Keratinocyte (primary cell): ENCODE measurements around the gene UBASH3B. TPM values are rescaled to one million over a fixed set of nuclear protein-coding genes. Genes with fewer than 3 reads are reported as not detected.

Experiments used
- DNase-seq: peaks from one replicate; pipeline ENCODE4 v3.0.0-alpha.2; 2011; ENCODE audit warnings: low read depth, missing footprints, low spot score
- FAIRE-seq: peaks from 2 replicates; lab custom pipeline; 2011; peaks lifted over from hg19 to GRCh38; lab: Jason Lieb, UNC
- H2AFZ ChIP-seq: 2 replicates; pipeline ENCODE4 v1.6.0; 2012; ENCODE audit warnings: low read length, control low read depth, inconsistent platforms; ENCODE audit not compliant: control insufficient read depth
- H3K27ac ChIP-seq: 2 replicates; pipeline ENCODE4 v1.5.1; 2011; ENCODE audit warnings: low read length; ENCODE audit not compliant: control insufficient read depth, insufficient read depth
- H3K27me3 ChIP-seq: 3 replicates; pipeline ENCODE4 v1.6.0; 2011; ENCODE audit warnings: low read length; ENCODE audit not compliant: control insufficient read depth, insufficient read depth; ENCODE audit errors: extremely low read depth
- H3K36me3 ChIP-seq, 2 experiments: 2 replicates in 1 of 2; 3 replicates in 1 of 2; pipeline ENCODE4 v1.5.1; 2011; ENCODE audit warnings: low read length in 2 of 2, mild to moderate bottlenecking in 1 of 2; ENCODE audit not compliant: control insufficient read depth in 2 of 2, insufficient read depth in 2 of 2; ENCODE audit errors: extremely low read depth in 1 of 2
- H3K4me1 ChIP-seq: 3 replicates; pipeline ENCODE4 v1.5.1; 2011; ENCODE audit warnings: low read length; ENCODE audit not compliant: control insufficient read depth, insufficient read depth; ENCODE audit errors: extremely low read depth
- H3K4me2 ChIP-seq: 3 replicates; pipeline ENCODE4 v1.6.0; 2011; ENCODE audit warnings: low read depth, low read length; ENCODE audit not compliant: control insufficient read depth, insufficient read depth; ENCODE audit errors: extremely low read depth
- H3K4me3 ChIP-seq, 3 experiments: fragments of 200-600 bp in 1 of 3; sonication (generic) in 1 of 3; 2 replicates in 2 of 3; 3 replicates in 1 of 3; pipeline ENCODE4 v1.5.1; 2011 to 2016; ENCODE audit warnings: low read length in 3 of 3, mild to moderate bottlenecking in 3 of 3, control low read depth in 2 of 3, inconsistent platforms in 1 of 3, low read depth in 1 of 3, mixed read lengths in 1 of 3, mixed run types in 1 of 3, moderate library complexity in 1 of 3; ENCODE audit not compliant: control insufficient read depth in 2 of 3, insufficient read depth in 2 of 3; ENCODE audit errors: extremely low read depth in 1 of 3
- H3K79me2 ChIP-seq: 2 replicates; pipeline ENCODE4 v1.6.0; 2012; ENCODE audit warnings: low read length; ENCODE audit not compliant: control insufficient read depth, insufficient read depth
- H3K9ac ChIP-seq: 3 replicates; pipeline ENCODE4 v1.6.0; 2011; ENCODE audit warnings: low read length; ENCODE audit not compliant: control insufficient read depth, insufficient read depth; ENCODE audit errors: extremely low read depth
- H3K9me1 ChIP-seq: 3 replicates; pipeline ENCODE4 v1.6.0; 2011; ENCODE audit warnings: low read length; ENCODE audit not compliant: control insufficient read depth, insufficient read depth; ENCODE audit errors: extremely low read depth
- H3K9me3 ChIP-seq: 2 replicates; pipeline ENCODE4 v1.5.1; 2012; ENCODE audit warnings: low read depth, low read length; ENCODE audit not compliant: control insufficient read depth
- H4K20me1 ChIP-seq: 3 replicates; pipeline ENCODE4 v1.6.0; 2011; ENCODE audit warnings: low read length; ENCODE audit not compliant: control insufficient read depth, insufficient read depth; ENCODE audit errors: extremely low read depth
- CTCF ChIP-seq, 3 experiments: IDR thresholded peaks in 1 of 3; conservative IDR thresholded peaks in 1 of 3; optimal IDR thresholded peaks in 1 of 3; 2 replicates in 2 of 3; 3 replicates in 1 of 3; pipeline versions ENCODE3 to v1.5.1; 2011; ENCODE audit warnings: low read length in 3 of 3, mild to moderate bottlenecking in 3 of 3, moderate library complexity in 2 of 3, control low read depth in 1 of 3, inconsistent platforms in 1 of 3; ENCODE audit not compliant: insufficient read depth in 2 of 3; ENCODE audit errors: extremely low read depth in 1 of 3
- EZH2 ChIP-seq: IDR thresholded peaks from one replicate; pipeline ENCODE4 v1.6.1; 2012; ENCODE audit warnings: inconsistent platforms, mild to moderate bottlenecking, low read length, moderate library complexity
- dilution Hi-C: fragments of 300-500 bp; cut with MboI; formaldehyde crosslinking; loops from one replicate; pipeline ENCODE4 v1.7.0; 2020; ENCODE audit warnings: low sequenced_read_pairs; ENCODE audit not compliant: extremely low pct_ligation_motif_present
- polyA plus RNA-seq, 5 experiments: library from polyadenylated mRNA; depleted of rRNA in 3 of 5; stranded (reverse) in 3 of 5; stranded (forward) in 1 of 5; unstranded in 1 of 5; fragments of >200 nt; gene quantifications; 1 replicate in 1 of 5; 2 replicates in 3 of 5; 3 replicates in 1 of 5; pipeline versions ENCODE4 v1.2.1 to v1.2.3, GENCODE V29; 2011 to 2012; ENCODE audit warnings: missing spikeins in 2 of 5, low read depth in 1 of 5, low replicate concordance in 1 of 5

The UBASH3B gene
- polyA plus RNA-seq, 1 donor (not counting 4 experiments of a cell fraction or from before 2014, with no cell fraction given): 25.0 TPM

GRCh38 chr11:122714484-122714883 is 59.0 kb downstream of the UBASH3B start:
- TF ChIP-seq EZH2: no peak
- no peak for TF ChIP-seq CTCF (optimal IDR thresholded peaks at IDR 0.05 in 1 of 3, IDR thresholded peaks at IDR 0.05 in 1 of 3, conservative IDR thresholded peaks at IDR 0.05 in 1 of 3; ENCODE audit: extremely low read depth in 1 of 3, insufficient read depth in 2 of 3, low read length in 3 of 3)
- Histone ChIP-seq H3K79me2 (peaks cover 40% of the 10 kb centered on the region), H3K4me1 (peaks cover 30% of the 10 kb centered on the region), H3K9me3 (no peaks in the 10 kb centered on the region), H2AFZ (no peak overlapping the region), H3K9ac (no peak overlapping the region), H3K36me3 (peaks cover 8% of the 10 kb centered on the region in 2 experiments), H4K20me1 (no peaks in the 10 kb centered on the region), H3K4me3 (no peak overlapping the region), H3K27ac (no peak overlapping the region), H3K27me3 (no peaks in the 10 kb centered on the region), H3K4me2 (no peak overlapping the region), H3K9me1 (no peaks in the 10 kb centered on the region)
- no peak for FAIRE-seq
- dilution Hi-C loops: no loop called here
- no peak for DNase-seq

- no peaks in the 10 kb centered on the region for H3K9me3 ChIP-seq
- peaks cover 32% of the 10 kb centered on the region for H3K4me1 ChIP-seq
- H4K20me1 ChIP-seq: no peaks in the 10 kb centered on the region
- no peaks in the 10 kb centered on the region for H3K27me3 ChIP-seq
- no peak overlapping the region for H2AFZ ChIP-seq
- FAIRE-seq (no peak), DNase-seq (no peak)
- no peak overlapping the region for H3K9ac ChIP-seq
- TF ChIP-seq EZH2 (no peak), CTCF (optimal IDR thresholded peaks at IDR 0.05 in 1 of 3, IDR thresholded peaks at IDR 0.05 in 1 of 3, conservative IDR thresholded peaks at IDR 0.05 in 1 of 3; ENCODE audit: extremely low read depth in 1 of 3, insufficient read depth in 2 of 3, low read length in 3 of 3) (no peak)
- peaks cover 8% of the 10 kb centered on the region in 2 experiments for H3K36me3 ChIP-seq
- H3K27ac ChIP-seq: no peak overlapping the region
- H3K4me2 ChIP-seq: no peak overlapping the region
- dilution Hi-C loops: no loop called here
- H3K4me3 ChIP-seq: no peak overlapping the region
- peaks cover 35% of the 10 kb centered on the region for H3K79me2 ChIP-seq
- no peaks in the 10 kb centered on the region for H3K9me1 ChIP-seq
These were observed 60.3 kb downstream of the UBASH3B start for GRCh38 chr11:122715548-122716440.
